HAP-1 (cell line): Measurements from ENCODE around the gene FBXW4.

ENCODE experiments used
- DNase-seq, 2 experiments: peaks; one replicate each; pipeline ENCODE4 v3.0.0-alpha.2; 2016 to 2020; ENCODE audit warnings: low spot score in 2 of 2
- H3K27me3 ChIP-seq: fragments of 250-450 bp; sonication (Bioruptor Pico); 2 replicates; pipeline ENCODE4 v1.5.1; 2020; ENCODE audit warnings: low read depth, mild to moderate bottlenecking, moderate library complexity
- H3K36me3 ChIP-seq: fragments of 250-450 bp; sonication (Bioruptor Pico); replicated peaks from 2 replicates; pipeline ENCODE4 v1.5.1; 2020; ENCODE audit warnings: mild to moderate bottlenecking
- H3K4me1 ChIP-seq: fragments of 250-450 bp; sonication (Bioruptor Pico); 2 replicates; pipeline ENCODE4 v1.5.1; 2020; ENCODE audit warnings: mild to moderate bottlenecking
- H3K4me3 ChIP-seq: fragments of 250-450 bp; sonication (Bioruptor Pico); 2 replicates; pipeline ENCODE4 v1.5.1; 2020; ENCODE audit warnings: mild to moderate bottlenecking, moderate library complexity
- H3K9me3 ChIP-seq: fragments of 250-450 bp; sonication (Bioruptor Pico); 2 replicates; pipeline ENCODE4 v1.5.1; 2020; ENCODE audit warnings: mild to moderate bottlenecking, moderate library complexity
- in situ Hi-C: fragments of 300-500 bp; cut with MboI; formaldehyde crosslinking; loops from 3 replicates; pipeline ENCODE4 v1.14.3; 2020; ENCODE audit warnings: low sequenced_read_pairs, inconsistent platforms, mixed read lengths

Gene FBXW4

DNA sequence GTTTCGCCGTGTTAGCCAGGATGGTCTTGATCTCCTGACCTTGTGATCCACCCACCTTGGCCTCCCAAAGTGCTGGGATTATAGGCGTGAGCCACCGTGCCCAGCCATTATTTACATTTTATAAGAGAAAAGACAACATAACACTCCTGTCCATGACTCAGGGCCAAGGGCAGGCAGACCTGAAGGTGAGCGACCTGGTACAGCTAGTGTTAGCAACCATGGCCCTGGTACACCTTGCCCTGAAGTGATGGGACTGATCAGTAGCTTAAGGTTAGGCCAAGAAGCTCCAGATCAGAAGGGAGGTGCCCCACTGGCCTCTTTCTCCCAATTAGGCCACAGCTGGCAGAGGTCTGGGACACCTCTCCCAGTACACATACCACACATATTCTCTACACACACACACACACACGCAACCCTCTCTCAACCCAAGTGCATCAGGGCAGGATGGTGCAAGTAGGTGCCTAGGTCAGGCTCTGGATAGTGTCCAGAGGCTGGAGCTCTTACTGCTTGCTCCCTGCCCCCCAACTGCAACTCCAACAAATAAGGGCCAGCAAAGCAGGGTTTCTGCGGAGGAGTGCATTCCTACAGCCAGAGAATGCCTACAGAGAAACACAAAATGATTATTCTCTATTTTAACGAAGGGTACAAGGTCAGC, 63.0 kb downstream of the FBXW4 start:
- no peaks in the 10 kb centered on the region for H3K36me3 ChIP-seq
- no peak overlapping the region for H3K4me3 ChIP-seq
- no peaks in the 10 kb centered on the region for H3K9me3 ChIP-seq
- no peaks in the 10 kb centered on the region; the same call in 1 of the 2 replicates for H3K27me3 ChIP-seq
- DNase-seq: no peak
- H3K4me1 ChIP-seq: no peaks in the 10 kb centered on the region
- in situ Hi-C loops: no loop called here

GRCh38 chr10:101630633-101630920, 64.4 kb downstream of the FBXW4 start:
- DNase-seq: no peak
- Histone ChIP-seq H3K4me3 (no peak overlapping the region), H3K4me1 (no peaks in the 10 kb centered on the region), H3K27me3 (no peaks in the 10 kb centered on the region; the same call in 1 of the 2 replicates), H3K36me3 (no peaks in the 10 kb centered on the region), H3K9me3 (no peaks in the 10 kb centered on the region)
- in situ Hi-C loops: no loop called here

GRCh38 chr10:101629837-101630632, 64.9 kb downstream of the FBXW4 start:
- DNase-seq: no peak
- Histone ChIP-seq H3K4me1 (no peaks in the 10 kb centered on the region), H3K27me3 (no peaks in the 10 kb centered on the region; the same call in 1 of the 2 replicates), H3K36me3 (no peaks in the 10 kb centered on the region), H3K9me3 (no peaks in the 10 kb centered on the region), H3K4me3 (no peak overlapping the region)
- in situ Hi-C loops: no loop called here

- Histone ChIP-seq H3K27me3 (no peaks in the 10 kb centered on the region), H3K9me3 (no peaks in the 10 kb centered on the region), H3K4me1 (no peaks in the 10 kb centered on the region), H3K36me3 (0 out of 2 replicates have a peak, but pooled peaks cover 3% of the 10 kb centered on the region), H3K4me3 (no peak overlapping the region)
- DNase-seq: no peak
- in situ Hi-C loops: no loop called here
These were observed 69.1 kb downstream of the FBXW4 start for GRCh38 chr10:101625821-101626412.

DNA sequence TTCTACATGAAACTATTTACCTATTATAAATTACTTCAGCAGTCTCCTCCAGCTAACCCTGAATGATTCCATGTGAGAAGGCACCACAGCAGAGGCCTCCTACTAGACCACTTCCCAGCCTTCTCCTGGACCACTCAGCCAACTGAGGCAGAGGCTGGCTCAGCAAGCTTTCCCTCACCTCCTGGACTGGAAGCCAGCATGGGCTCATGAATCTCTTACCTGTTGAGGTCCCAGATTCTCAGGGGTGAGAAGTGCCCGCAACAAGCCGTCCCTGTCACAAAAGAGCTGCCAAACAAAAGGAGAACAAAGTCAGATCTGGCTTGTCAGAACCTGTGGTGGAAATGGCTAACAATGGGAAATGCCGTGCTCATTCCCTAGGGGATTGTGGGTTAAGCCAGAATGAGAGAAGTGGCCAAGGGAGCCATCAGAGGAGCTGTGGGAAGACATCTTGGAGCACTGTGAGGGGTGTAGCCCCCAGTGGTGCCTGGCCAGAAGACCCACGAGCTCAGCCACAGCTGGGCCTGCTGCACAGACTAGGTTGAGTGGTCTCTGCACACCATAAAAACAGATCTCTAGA, 70.4 kb downstream of the FBXW4 start:
- in situ Hi-C loops: loop anchor here (25.0 kb wide), 1 partner anchor 388 kb away; no protein-coding TSS in a partner anchor
- no peaks in the 10 kb centered on the region for H3K9me3 ChIP-seq
- DNase-seq: peak in 1 of 2 experiments; percentile 53
- H3K36me3 ChIP-seq: 0 out of 2 replicates have a peak, but pooled peaks cover 3% of the 10 kb centered on the region
- no peak overlapping the region for H3K4me3 ChIP-seq
- no peaks in the 10 kb centered on the region for H3K27me3 ChIP-seq
- H3K4me1 ChIP-seq: no peaks in the 10 kb centered on the region

DNA sequence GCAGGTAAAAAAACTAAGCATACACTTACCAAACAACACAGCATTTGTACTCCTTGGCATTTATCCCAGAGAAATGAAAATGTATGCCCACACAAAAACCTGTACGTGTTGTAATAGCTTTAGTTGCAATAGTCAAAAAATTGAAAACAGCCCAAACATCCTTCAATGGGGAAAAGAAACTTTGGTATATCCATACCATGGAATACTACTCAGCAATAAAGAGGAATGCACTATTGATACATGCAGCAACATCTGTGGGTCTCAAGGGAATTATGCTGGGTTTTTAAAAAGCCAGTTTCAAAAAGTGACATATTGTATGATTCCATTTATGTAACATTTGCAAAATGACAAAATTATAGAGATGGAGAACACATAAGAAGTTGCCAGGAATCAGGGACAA, 71.4 kb downstream of the FBXW4 start:
- in situ Hi-C loops: loop anchor here (25.0 kb wide), 1 partner anchor 389 kb away; no protein-coding TSS in a partner anchor
- H3K4me1 ChIP-seq: no peaks in the 10 kb centered on the region
- H3K9me3 ChIP-seq: no peaks in the 10 kb centered on the region
- DNase-seq: no peak
- no peak overlapping the region for H3K4me3 ChIP-seq
- 0 out of 2 replicates have a peak, but pooled peaks cover 3% of the 10 kb centered on the region for H3K36me3 ChIP-seq
- no peaks in the 10 kb centered on the region for H3K27me3 ChIP-seq

DNA sequence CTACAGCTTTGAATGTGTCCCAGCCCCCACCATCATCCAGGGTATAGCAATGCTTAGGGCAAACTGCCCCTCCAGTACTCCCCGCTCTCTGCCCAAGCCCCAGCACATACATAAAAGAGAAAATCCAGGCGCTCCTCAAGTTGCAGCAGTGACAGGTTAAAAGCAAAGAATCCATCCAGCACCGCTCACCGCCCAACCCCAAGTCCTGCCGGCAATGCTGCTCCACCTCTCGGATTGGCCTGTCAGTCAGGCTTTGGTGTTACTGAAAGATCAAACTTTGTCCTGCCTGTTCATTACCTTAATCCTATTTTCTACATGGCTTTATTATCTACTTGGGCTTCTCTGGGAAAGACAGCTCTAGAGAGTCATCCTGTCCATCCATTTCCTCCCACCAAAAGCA, 75.0 kb downstream of the FBXW4 start:
- DNase-seq: no peak
- 0 out of 2 replicates have a peak, but pooled peaks cover 3% of the 10 kb centered on the region for H3K36me3 ChIP-seq
- in situ Hi-C loops: loop anchor here (25.0 kb wide), 1 partner anchor 392 kb away; no protein-coding TSS in a partner anchor
- no peaks in the 10 kb centered on the region for H3K9me3 ChIP-seq
- H3K4me1 ChIP-seq: no peaks in the 10 kb centered on the region
- H3K4me3 ChIP-seq: no peak overlapping the region
- no peaks in the 10 kb centered on the region for H3K27me3 ChIP-seq

DNA sequence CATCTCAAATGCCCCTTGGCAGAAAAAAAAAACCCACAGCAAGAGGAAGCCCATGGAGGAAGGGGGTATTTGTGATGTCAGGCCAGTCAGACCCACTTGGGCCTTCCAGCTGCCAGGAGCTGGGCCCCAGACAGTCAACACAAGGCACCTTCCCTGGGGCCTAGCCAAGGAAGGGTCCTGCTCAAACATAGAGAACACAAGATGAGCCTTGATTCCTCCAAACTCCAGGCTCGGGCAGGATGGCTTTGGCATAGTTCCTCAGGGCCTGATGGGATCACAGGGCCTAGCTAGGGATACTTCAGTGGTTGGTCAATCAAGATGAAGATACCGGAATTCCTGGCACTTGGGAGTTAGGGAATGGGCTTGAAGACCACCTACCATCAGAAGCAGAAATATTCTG, 76.1 kb downstream of the FBXW4 start:
- Histone ChIP-seq H3K36me3 (0 out of 2 replicates have a peak, but pooled peaks cover 3% of the 10 kb centered on the region), H3K9me3 (no peaks in the 10 kb centered on the region), H3K4me3 (no peak overlapping the region), H3K27me3 (no peaks in the 10 kb centered on the region), H3K4me1 (no peaks in the 10 kb centered on the region)
- in situ Hi-C loops: loop anchor here (25.0 kb wide), 1 partner anchor 393 kb away; no protein-coding TSS in a partner anchor
- no peak for DNase-seq

DNA sequence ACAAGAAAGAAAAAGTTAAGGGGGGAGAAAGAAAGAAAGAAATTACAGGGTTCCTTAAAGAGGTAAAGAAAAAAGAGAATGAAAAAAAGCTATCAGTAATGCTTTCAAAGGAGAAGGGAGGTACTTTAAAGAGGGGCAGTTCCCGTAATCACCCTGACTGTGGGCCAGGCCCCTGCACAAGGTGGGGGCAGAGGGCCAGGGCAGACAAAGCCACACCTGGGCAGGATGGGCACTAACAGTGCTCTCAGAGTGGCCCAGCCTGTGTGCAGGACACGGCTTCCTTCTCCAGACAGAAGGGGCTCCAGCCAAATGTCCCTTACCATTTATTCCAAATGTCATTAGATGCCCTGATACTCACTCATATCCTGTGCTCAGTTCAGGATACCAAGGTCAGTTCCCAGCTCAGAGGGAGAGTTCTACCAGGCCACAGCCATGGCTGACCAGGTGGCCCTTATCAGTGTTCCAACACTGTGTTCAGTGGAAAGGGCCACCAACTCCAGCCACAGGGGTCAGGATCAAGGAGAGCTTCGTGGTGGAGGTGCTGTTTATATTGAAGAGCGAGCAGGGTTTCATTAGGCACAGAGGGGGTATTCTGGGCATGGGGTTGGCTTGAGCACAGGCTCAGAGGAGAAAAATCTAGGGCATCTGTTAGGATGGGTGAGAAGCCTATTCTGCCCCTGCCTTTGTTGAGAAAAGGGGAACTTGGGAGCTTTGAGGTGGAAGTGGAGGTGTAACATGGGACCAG, 77.0 kb downstream of the FBXW4 start:
- Histone ChIP-seq H3K4me1 (no peaks in the 10 kb centered on the region), H3K36me3 (no peaks in the 10 kb centered on the region), H3K27me3 (no peaks in the 10 kb centered on the region), H3K4me3 (no peak overlapping the region), H3K9me3 (no peaks in the 10 kb centered on the region)
- DNase-seq: no peak
- in situ Hi-C loops: loop anchor here (25.0 kb wide), 1 partner anchor 394 kb away; no protein-coding TSS in a partner anchor

DNA sequence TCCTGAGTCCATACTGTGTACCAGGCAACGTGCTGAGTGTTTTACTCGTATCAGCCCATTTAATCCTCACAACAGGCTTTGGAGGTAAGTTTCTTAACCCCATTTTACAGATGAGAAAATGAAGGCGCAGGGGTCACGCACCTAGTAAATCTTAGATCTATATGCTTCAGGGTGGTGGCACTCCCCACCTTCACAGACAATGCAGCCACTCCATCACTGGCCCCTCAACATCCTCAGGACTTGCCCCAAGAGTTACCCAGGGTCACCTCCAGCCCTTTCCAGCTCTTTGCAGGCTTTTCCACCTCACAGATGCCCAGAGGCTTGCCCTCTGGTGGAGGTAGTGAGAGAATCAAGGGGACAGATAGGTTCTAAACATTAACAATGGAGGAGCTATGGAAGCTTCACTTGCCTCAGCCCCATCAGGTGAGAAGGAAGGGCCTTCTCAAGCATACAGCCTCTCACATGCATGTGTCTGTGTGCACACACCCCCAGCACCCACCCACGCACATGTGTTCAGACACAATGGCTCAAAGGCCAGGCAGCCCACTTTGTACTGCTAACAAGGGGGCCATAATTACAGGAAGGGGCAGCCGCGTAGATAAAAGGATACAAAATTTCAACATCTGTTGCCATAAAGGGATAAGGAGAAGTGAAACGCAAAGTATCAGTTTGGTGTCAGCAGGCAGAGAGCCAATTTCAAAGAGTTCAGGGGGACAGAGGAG, 77.7 kb downstream of the FBXW4 start:
- no peaks in the 10 kb centered on the region for H3K9me3 ChIP-seq
- DNase-seq: no peak
- no peaks in the 10 kb centered on the region for H3K27me3 ChIP-seq
- in situ Hi-C loops: loop anchor here (25.0 kb wide), 1 partner anchor 395 kb away; no protein-coding TSS in a partner anchor
- no peaks in the 10 kb centered on the region for H3K36me3 ChIP-seq
- no peak overlapping the region for H3K4me3 ChIP-seq
- no peaks in the 10 kb centered on the region for H3K4me1 ChIP-seq

DNA sequence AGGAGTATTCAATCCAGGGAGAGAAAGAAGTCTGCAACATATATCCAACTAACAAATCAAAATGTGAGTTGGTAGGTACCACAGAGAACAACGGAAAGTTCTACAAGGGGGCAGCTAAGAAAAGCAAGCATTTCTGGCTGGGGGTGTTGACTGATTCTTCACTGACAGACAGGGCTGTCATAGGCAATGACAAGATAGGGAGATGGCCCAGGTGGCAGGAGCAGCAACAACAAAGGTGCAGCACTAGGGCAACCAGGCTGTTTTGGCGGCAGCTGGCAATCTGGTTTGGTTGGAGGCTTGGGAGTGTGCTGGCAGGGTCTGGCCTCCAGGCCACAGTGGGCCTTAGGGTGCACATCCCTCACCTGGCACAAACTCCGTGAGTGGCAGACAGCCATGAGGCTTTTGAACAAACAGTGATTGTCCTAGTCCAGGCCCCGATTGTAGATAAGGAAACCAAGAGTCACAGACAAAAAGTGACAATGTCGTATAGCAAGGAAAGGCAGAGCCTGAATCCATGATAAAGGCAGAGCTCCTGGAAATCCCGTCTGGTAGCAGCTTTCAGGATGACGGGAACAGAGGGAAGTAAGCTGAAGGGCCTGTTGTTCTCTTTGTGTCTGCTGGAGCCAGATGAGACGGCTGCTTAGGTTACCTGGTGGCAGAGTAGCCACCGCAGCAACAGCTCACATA, 78.4 kb downstream of the FBXW4 start:
- H3K9me3 ChIP-seq: no peaks in the 10 kb centered on the region
- peaks cover 4% of the 10 kb centered on the region; the same call in 1 of the 2 replicates for H3K36me3 ChIP-seq
- in situ Hi-C loops: loop anchor here (25.0 kb wide), 1 partner anchor 396 kb away; no protein-coding TSS in a partner anchor
- H3K4me3 ChIP-seq: no peak overlapping the region
- no peaks in the 10 kb centered on the region for H3K27me3 ChIP-seq
- DNase-seq: no peak
- no peaks in the 10 kb centered on the region for H3K4me1 ChIP-seq

GRCh38 chr10:101615525-101616116, 79.3 kb downstream of the FBXW4 start:
- Histone ChIP-seq H3K27me3 (no peaks in the 10 kb centered on the region), H3K36me3 (peaks cover 6% of the 10 kb centered on the region; the same call in 1 of the 2 replicates), H3K4me1 (no peaks in the 10 kb centered on the region), H3K4me3 (no peak overlapping the region), H3K9me3 (no peaks in the 10 kb centered on the region)
- in situ Hi-C loops: loop anchor here (25.0 kb wide), 1 partner anchor 397 kb away; no protein-coding TSS in a partner anchor
- DNase-seq: no peak
